ENCODE data around the gene NACA. TPM values are rescaled to one million over a fixed set of nuclear protein-coding genes. Genes with fewer than 3 reads are reported as not detected.
A peak's percentile ranks its signal among the peaks of the same experiment; 100 is the strongest.

The NACA gene
- polyA plus RNA-seq, 1 of the 3 experiments (the other 2 are of a cell fraction) = 523 TPM

DNA sequence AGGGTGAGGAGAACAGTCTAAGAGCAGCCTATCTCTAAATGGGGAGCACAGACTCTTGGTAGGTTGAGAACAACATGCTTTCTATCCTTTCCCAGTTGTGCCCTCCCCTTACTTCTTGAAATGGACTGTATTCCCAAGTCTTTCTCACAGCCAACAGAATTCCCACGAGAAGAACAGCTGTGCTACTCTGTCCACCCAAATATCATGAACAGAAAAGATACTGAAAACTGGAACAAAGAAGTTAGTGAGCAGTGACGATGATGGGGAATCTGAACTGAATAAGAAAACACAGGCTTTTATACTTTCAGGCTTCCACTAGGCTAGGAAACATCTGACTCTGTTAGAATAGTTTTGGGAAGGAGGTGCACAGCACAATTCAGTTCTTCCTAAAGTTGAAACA lies 3.4 kb downstream of the NACA start:
- H3K9ac ChIP-seq = no peak overlapping the region
- H3K27me3 ChIP-seq (ENCODE audit: insufficient read depth) = no peaks in the 10 kb centered on the region
- H3K9me3 ChIP-seq = no peaks in the 10 kb centered on the region
- CTCF ChIA-PET = interaction anchor here (1.0 to 1.2 kb wide), 2 partner anchors 8 to 266 kb away, joined by 3 read pairs; no protein-coding TSS in a partner anchor
- no peak for DNase-seq
- POLR2A ChIA-PET = no interaction called here
- peaks cover 29 to 30% of the 10 kb centered on the region in 2 experiments for H3K4me1 ChIP-seq (ENCODE audit: control insufficient read depth in 1 of 2, insufficient read depth in 2 of 2, low read depth in 1 of 2, low read length in 1 of 2)
- peaks cover 72% of the 10 kb centered on the region for H4K20me1 ChIP-seq (ENCODE audit: insufficient read depth)
- peaks cover 75% of the 10 kb centered on the region for H3K79me2 ChIP-seq (ENCODE audit: insufficient read depth)
- 87% methylated on average over 2 of the region's 2 CpGs for WGBS (ENCODE audit: low lambda C conversion rate)
- no peaks in the 10 kb centered on the region for H3K9me2 ChIP-seq
- peaks cover 14% of the 10 kb centered on the region for H3F3A ChIP-seq (replicated peaks; ENCODE audit: insufficient read depth)
- H3K4me2 ChIP-seq = peak overlapping the region; percentile 91; the same call in 1 of the 2 replicates
- H3K27ac ChIP-seq (ENCODE audit: low read depth in 2 of 2, low read length in 1 of 2) = no peak overlapping the region
- H3K4me3 ChIP-seq (ENCODE audit: low read depth in 2 of 2, low read length in 1 of 2) = peak overlapping the region in 1 of 2 experiments; percentile 11; a peak in 1 of 4 replicates
- H2AFZ ChIP-seq (ENCODE audit: low read depth) = no peak overlapping the region
- H3K36me3 ChIP-seq (replicated peaks in 1 of 2; ENCODE audit: control insufficient read depth in 1 of 2, insufficient read depth in 2 of 2, low read length in 1 of 2) = peaks cover 38 to 45% of the 10 kb centered on the region in 2 experiments
- TF ChIP-seq, protein P1, sequence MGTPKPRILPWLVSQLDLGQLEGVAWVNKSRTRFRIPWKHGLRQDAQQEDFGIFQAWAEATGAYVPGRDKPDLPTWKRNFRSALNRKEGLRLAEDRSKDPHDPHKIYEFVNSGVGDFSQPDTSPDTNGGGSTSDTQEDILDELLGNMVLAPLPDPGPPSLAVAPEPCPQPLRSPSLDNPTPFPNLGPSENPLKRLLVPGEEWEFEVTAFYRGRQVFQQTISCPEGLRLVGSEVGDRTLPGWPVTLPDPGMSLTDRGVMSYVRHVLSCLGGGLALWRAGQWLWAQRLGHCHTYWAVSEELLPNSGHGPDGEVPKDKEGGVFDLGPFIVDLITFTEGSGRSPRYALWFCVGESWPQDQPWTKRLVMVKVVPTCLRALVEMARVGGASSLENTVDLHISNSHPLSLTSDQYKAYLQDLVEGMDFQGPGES (IDR thresholded peaks at IDR 0.05; ENCODE audit: low read depth, low read length) = no peak
- no peak for TF ChIP-seq NRF1 (IDR thresholded peaks at IDR 0.05; ENCODE audit: low read depth, low read length)
- no peak for TF ChIP-seq GATA2 (CRISPR knock-in tag; IDR thresholded peaks at IDR 0.05)
- TF ChIP-seq SMC3 (IDR thresholded peaks at IDR 0.05; ENCODE audit: low read depth, low read length) = no peak
- no peak for TF ChIP-seq ELF1 (IDR thresholded peaks at IDR 0.05)
- TF ChIP-seq FOXM1 (IDR thresholded peaks at IDR 0.05; ENCODE audit: low read depth) = no peak
- TF ChIP-seq CHD2 (IDR thresholded peaks at IDR 0.05; ENCODE audit: low read length, partially characterized antibody) = no peak
- TF ChIP-seq JUND (IDR thresholded peaks at IDR 0.05) = no peak
- TF ChIP-seq, protein P2, sequence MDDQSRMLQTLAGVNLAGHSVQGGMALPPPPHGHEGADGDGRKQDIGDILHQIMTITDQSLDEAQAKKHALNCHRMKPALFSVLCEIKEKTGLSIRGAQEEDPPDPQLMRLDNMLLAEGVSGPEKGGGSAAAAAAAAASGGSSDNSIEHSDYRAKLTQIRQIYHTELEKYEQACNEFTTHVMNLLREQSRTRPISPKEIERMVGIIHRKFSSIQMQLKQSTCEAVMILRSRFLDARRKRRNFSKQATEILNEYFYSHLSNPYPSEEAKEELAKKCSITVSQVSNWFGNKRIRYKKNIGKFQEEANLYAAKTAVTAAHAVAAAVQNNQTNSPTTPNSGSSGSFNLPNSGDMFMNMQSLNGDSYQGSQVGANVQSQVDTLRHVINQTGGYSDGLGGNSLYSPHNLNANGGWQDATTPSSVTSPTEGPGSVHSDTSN (IDR thresholded peaks at IDR 0.05) = no peak
- no peak for TF ChIP-seq TCF12 (IDR thresholded peaks at IDR 0.05)
- no peak for TF ChIP-seq TAF1 (IDR thresholded peaks at IDR 0.05; ENCODE audit: borderline replicate concordance, low read depth, low read length)
- TF ChIP-seq, protein P3, sequence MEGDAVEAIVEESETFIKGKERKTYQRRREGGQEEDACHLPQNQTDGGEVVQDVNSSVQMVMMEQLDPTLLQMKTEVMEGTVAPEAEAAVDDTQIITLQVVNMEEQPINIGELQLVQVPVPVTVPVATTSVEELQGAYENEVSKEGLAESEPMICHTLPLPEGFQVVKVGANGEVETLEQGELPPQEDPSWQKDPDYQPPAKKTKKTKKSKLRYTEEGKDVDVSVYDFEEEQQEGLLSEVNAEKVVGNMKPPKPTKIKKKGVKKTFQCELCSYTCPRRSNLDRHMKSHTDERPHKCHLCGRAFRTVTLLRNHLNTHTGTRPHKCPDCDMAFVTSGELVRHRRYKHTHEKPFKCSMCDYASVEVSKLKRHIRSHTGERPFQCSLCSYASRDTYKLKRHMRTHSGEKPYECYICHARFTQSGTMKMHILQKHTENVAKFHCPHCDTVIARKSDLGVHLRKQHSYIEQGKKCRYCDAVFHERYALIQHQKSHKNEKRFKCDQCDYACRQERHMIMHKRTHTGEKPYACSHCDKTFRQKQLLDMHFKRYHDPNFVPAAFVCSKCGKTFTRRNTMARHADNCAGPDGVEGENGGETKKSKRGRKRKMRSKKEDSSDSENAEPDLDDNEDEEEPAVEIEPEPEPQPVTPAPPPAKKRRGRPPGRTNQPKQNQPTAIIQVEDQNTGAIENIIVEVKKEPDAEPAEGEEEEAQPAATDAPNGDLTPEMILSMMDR (IDR thresholded peaks at IDR 0.05) = no peak
- TF ChIP-seq, protein P4, sequence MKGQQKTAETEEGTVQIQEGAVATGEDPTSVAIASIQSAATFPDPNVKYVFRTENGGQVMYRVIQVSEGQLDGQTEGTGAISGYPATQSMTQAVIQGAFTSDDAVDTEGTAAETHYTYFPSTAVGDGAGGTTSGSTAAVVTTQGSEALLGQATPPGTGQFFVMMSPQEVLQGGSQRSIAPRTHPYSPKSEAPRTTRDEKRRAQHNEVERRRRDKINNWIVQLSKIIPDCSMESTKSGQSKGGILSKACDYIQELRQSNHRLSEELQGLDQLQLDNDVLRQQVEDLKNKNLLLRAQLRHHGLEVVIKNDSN (IDR thresholded peaks at IDR 0.05; ENCODE audit: borderline replicate concordance, low read depth) = no peak
- no peak for TF ChIP-seq MXI1 (IDR thresholded peaks at IDR 0.05; ENCODE audit: low read depth, low read length)
- TF ChIP-seq FOSL2 (IDR thresholded peaks at IDR 0.05; ENCODE audit: borderline replicate concordance, low read depth) = no peak
- TF ChIP-seq, protein P5, sequence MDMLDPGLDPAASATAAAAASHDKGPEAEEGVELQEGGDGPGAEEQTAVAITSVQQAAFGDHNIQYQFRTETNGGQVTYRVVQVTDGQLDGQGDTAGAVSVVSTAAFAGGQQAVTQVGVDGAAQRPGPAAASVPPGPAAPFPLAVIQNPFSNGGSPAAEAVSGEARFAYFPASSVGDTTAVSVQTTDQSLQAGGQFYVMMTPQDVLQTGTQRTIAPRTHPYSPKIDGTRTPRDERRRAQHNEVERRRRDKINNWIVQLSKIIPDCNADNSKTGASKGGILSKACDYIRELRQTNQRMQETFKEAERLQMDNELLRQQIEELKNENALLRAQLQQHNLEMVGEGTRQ (IDR thresholded peaks at IDR 0.05; ENCODE audit: borderline replicate concordance, low read depth, low read length) = no peak
